ENCODE measurements around the gene HOXB7.

HOXB7 gene

GRCh38 chr17:48612854-48613691, 2.3 kb upstream of the HOXB7 start:
- Mint-ChIP-seq H3K36me3 (peaks cover 2 to 7% of the 10 kb centered on the region in 2 donors), H3K27ac (peak overlapping the region; percentile 81), H3K4me3 (peak overlapping the region; percentile 84 to 93), H3K9me3 (no peaks in the 10 kb centered on the region), H3K27me3 (peaks cover 73 to 96% of the 10 kb centered on the region in 2 donors), H3K4me1 (peaks cover 30 to 61% of the 10 kb centered on the region in 2 donors)
- ATAC-seq (replicated peaks) (peak; percentile 43 to 59), DNase-seq (peak; percentile 25)

GRCh38 chr17:48612456-48612853, 1.6 kb upstream of the HOXB7 start:
- ATAC-seq (replicated peaks) (peak in 1 of 2 donors; percentile 3), DNase-seq (no peak)
- no peaks in the 10 kb centered on the region for H3K9me3 Mint-ChIP-seq
- H3K4me3 Mint-ChIP-seq, result peak overlapping the region; percentile 84 to 93
- H3K4me1 Mint-ChIP-seq, result peaks cover 30 to 57% of the 10 kb centered on the region in 2 donors
- peaks cover 2 to 7% of the 10 kb centered on the region in 2 donors for H3K36me3 Mint-ChIP-seq
- peak overlapping the region; percentile 65 for H3K27ac Mint-ChIP-seq
- H3K27me3 Mint-ChIP-seq, result peaks cover 73 to 96% of the 10 kb centered on the region in 2 donors

DNA sequence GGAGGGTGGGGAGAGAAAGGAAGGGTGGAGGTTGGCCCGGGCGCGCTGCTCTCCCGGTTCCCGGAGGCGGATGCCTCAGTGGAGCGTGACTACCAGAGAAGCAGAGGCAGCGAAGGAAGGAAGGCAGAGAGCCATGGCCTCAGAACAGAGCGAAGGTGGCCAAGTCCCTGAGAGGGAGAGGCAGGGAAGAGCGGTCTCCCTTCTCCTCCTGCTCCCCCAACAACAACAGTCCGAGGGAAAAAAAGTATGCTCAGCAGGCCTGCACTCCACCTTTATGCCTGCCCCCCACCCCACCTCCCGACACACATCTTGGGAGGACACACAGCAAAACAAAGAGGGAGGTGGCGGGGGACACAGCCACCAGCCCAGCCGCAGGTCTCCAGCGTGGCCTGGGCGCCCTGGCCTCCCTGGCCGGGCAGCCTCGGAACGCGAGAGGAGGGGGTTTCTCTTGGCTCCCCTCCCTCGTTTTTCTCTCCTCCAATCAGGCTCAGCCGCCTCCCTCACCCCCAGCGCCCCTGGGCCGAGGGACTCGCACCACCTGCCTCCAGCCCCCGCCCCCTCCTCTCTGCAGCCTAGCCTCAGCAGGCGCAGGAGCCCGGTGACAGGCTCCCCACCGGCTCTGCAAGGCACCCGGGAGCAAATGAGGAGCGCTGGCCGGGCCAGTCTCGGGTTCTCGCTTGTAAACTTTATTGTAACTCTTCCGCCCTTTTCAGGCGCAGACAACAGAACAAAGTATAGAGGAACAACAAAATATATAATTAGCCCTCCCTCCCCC, 1.1 kb upstream of the HOXB7 start:
- DNase-seq (no peak), ATAC-seq (replicated peaks) (no peak)
- peaks cover 2 to 7% of the 10 kb centered on the region in 2 donors for H3K36me3 Mint-ChIP-seq
- peak overlapping the region; percentile 93 to 97 for H3K4me3 Mint-ChIP-seq
- no peaks in the 10 kb centered on the region for H3K9me3 Mint-ChIP-seq
- peak overlapping the region; percentile 9 for H3K27ac Mint-ChIP-seq
- H3K27me3 Mint-ChIP-seq, result peaks cover 70 to 94% of the 10 kb centered on the region in 2 donors
- H3K4me1 Mint-ChIP-seq, result peaks cover 30 to 51% of the 10 kb centered on the region in 2 donors

DNA sequence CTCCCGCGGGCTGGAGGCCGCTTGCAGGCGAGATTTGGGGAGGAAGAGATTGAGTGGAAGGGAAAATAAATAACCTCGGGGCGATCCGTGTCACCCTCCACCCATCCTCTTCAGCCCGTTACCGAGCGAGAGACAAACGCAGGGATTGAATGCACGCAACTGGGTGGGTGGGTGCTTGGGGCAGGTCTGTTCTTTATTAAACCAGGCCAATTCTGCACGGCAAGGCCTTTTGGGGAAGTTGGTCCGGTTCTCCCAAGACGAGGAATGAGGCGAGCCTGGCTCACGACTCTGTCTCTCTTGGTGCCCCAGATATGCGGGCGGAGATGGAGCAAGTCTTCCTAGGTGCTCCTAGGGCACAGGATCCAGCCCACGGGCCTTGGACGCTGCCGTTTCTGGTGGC, 396 bp upstream of the HOXB7 start:
- Mint-ChIP-seq H3K27ac (peak overlapping the region; percentile 90), H3K4me1 (peaks cover 30 to 49% of the 10 kb centered on the region in 2 donors), H3K36me3 (peaks cover 2 to 7% of the 10 kb centered on the region in 2 donors), H3K4me3 (peak overlapping the region; percentile 93 to 97), H3K27me3 (peaks cover 71 to 94% of the 10 kb centered on the region in 2 donors), H3K9me3 (no peaks in the 10 kb centered on the region)
- DNase-seq (no peak), ATAC-seq (replicated peaks) (peak; percentile 12 to 34)

DNA sequence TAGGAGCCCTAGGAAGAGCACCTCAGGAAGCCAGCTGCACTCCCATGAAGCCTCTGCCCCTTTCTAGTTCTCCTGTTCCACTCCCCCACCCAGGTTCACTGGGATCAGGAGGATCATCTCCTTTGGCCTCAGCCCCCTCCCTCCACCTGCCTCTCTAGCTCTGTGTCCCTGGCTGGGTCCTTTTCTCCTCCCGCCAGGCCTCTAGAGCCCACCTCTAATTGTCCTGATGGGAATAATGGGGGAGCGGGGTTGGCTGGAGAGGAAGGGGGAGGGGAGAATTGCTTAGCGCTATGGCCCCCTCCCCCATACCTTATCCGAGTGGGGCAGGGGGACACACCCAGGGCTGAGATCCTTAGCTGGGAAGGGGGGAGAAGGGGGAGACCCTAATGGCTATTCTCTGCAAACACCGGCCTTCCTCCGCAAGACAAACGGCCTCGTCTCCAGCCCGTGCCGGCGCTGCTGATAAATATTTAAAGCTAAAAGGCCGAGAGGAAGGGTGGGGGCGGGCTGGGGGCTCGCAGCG, 997 bp downstream of the HOXB7 start:
- Mint-ChIP-seq H3K27ac (no peak overlapping the region), H3K27me3 (peaks cover 68 to 94% of the 10 kb centered on the region in 2 donors), H3K36me3 (peaks cover 2 to 3% of the 10 kb centered on the region in 2 donors), H3K4me1 (peaks cover 27 to 44% of the 10 kb centered on the region in 2 donors), H3K9me3 (no peaks in the 10 kb centered on the region), H3K4me3 (peak overlapping the region; percentile 93 to 97)
- DNase-seq (no peak), ATAC-seq (replicated peaks) (no peak)

DNA sequence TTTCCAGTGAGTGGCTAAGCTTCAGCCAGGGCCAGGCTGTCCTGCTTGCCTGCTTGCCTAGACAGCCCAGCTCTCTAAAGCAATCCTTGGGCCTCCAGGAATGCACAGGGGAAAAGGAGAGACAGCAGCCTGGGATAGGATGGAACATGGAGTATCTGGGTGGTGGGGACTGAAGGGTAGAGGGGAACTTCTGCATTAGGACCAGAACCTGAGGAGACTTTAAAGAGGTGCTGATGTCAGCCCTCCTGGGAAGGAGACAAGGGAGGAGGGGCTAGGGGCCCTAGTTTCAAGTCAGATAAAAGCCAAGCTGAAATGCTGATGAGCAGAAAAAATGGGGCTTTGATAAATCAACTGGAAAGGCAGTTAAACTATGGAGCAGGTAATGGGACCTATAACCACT, 1.8 kb downstream of the HOXB7 start:
- ATAC-seq (replicated peaks) (no peak), DNase-seq (no peak)
- Mint-ChIP-seq H3K27ac (no peak overlapping the region), H3K9me3 (no peaks in the 10 kb centered on the region), H3K4me1 (peaks cover 25 to 37% of the 10 kb centered on the region in 2 donors), H3K27me3 (peaks cover 68 to 94% of the 10 kb centered on the region in 2 donors), H3K36me3 (peaks cover 0 to 2% of the 10 kb centered on the region in 2 donors), H3K4me3 (no peak overlapping the region)

- DNase-seq, result no peak
- Mint-ChIP-seq H3K4me1 (peaks cover 21 to 31% of the 10 kb centered on the region in 2 donors), H3K36me3 (peaks cover 0 to 2% of the 10 kb centered on the region in 2 donors), H3K27ac (no peak overlapping the region), H3K27me3 (peaks cover 68 to 94% of the 10 kb centered on the region in 2 donors), H3K4me3 (no peak overlapping the region), H3K9me3 (no peaks in the 10 kb centered on the region)
- ATAC-seq (replicated peaks), result no peak
Measured at GRCh38 chr17:48608494-48608834, 2.4 kb downstream of the HOXB7 start.

- DNase-seq, result no peak
- Mint-ChIP-seq H3K9me3 (no peaks in the 10 kb centered on the region), H3K27me3 (peaks cover 64 to 95% of the 10 kb centered on the region in 2 donors), H3K36me3 (peaks cover 0 to 2% of the 10 kb centered on the region in 2 donors), H3K27ac (no peak overlapping the region), H3K4me3 (no peak overlapping the region), H3K4me1 (peaks cover 15 to 26% of the 10 kb centered on the region in 2 donors)
- ATAC-seq (replicated peaks), result no peak
Measured at GRCh38 chr17:48606892-48607614, 3.8 kb downstream of the HOXB7 start.

DNA sequence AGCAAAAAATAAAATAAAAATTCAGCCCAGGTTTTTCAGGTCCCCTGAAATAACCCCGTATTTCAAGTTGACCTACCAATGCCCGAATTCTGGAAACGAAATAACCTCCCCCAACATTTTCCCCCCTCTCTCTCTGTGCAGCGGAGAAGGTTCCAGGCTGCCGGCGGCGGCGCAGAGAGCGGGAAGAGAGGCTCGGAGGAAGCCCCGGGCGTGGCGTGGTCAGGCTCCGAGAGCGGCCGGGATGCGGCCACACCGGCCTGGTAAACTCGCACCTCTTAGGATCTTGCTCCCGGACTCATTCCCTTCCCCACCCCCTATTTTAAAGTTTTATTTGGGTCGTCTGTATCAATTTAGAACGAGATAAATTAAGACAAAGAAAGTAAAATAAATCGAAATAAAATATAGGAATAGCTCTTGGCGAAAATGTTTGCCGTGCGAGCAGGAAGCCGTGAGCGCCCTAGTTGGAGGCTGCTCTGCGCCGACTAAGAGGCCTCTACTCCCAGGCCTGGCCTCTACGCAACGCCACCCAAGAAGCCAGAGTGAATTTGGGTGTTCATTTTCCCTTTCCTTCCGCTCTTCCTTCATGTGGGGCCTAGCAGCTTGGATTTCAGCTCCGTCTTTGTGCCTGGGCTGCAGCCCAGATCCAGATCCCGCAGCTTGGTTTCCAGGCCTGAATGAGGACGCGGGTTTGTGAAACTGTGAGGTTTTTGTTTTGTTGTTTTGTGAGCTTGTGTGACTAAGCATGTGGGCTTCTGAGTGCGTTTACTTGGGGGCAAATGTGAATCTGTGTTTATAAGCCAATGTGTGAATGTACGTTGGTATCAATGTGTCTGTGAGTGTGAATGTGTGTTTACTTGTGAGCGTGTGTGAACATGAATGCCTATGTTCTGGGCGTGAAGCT, 4.6 kb downstream of the HOXB7 start:
- H3K36me3 Mint-ChIP-seq, result peaks cover 0 to 2% of the 10 kb centered on the region in 2 donors
- DNase-seq, result no peak
- H3K4me1 Mint-ChIP-seq, result peaks cover 10 to 18% of the 10 kb centered on the region in 2 donors
- H3K27me3 Mint-ChIP-seq, result peaks cover 64 to 95% of the 10 kb centered on the region in 2 donors
- H3K9me3 Mint-ChIP-seq, result no peaks in the 10 kb centered on the region
- no peak overlapping the region for H3K4me3 Mint-ChIP-seq
- ATAC-seq (replicated peaks), result no peak
- H3K27ac Mint-ChIP-seq, result no peak overlapping the region

DNA sequence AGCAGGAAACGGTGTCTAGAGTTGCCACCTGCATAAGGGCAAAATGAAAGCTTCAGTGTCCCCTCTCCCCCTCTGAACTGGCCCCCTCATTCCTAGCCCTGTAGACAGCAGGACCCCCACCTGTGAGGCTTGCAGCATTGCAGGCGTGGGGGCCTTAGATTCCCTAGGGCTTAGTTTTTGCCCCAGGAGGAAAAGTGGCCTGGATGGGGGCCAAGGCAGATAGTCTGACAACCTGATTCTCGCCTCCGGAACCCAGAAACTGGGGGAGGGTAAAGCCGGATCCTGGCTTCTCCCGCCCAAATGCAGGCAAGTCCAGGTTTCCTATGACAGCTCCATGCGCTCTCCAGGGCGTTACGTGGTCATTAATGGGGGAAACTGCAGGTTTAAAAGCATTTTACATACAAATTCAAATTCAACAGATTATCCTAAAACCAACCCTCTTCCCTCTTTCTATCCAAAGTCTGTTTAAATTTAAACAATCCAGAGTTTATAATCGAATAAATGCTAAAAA, 5.4 kb downstream of the HOXB7 start:
- H3K9me3 Mint-ChIP-seq, result no peaks in the 10 kb centered on the region
- no peak overlapping the region for H3K27ac Mint-ChIP-seq
- H3K27me3 Mint-ChIP-seq, result peaks cover 67 to 95% of the 10 kb centered on the region in 2 donors
- DNase-seq, result no peak
- H3K36me3 Mint-ChIP-seq, result no peaks in the 10 kb centered on the region
- no peak overlapping the region for H3K4me3 Mint-ChIP-seq
- no peak for ATAC-seq (replicated peaks)
- peaks cover 7 to 10% of the 10 kb centered on the region in 2 donors for H3K4me1 Mint-ChIP-seq

GRCh38 chr17:48604770-48605329, 6.0 kb downstream of the HOXB7 start, which contains the start of gene HOXB6:
Gene HOXB6, minus strand, starts transcription at chr17:48604986. Its CDS starts 6,836 bp downstream, at chr17:48598150.
- no peak within 1 kb of the TSS for H3K27ac Mint-ChIP-seq
- no peaks in the 10 kb centered on the region for H3K36me3 Mint-ChIP-seq
- no peak for DNase-seq
- no peak within 1 kb of the TSS for H3K4me3 Mint-ChIP-seq
- peaks cover 7 to 9% of the 10 kb centered on the region in 2 donors for H3K4me1 Mint-ChIP-seq
- H3K9me3 Mint-ChIP-seq, result no peaks in the 10 kb centered on the region
- no peak for ATAC-seq (replicated peaks)
- H3K27me3 Mint-ChIP-seq, result peaks cover 73 to 95% of the 10 kb centered on the region in 2 donors

GRCh38 chr17:48603959-48604769, 6.7 kb downstream of the HOXB7 start:
- DNase-seq (no peak), ATAC-seq (replicated peaks) (no peak)
- Mint-ChIP-seq H3K9me3 (no peaks in the 10 kb centered on the region), H3K4me1 (peaks cover 7 to 9% of the 10 kb centered on the region in 2 donors), H3K4me3 (no peak overlapping the region), H3K27ac (no peak overlapping the region), H3K36me3 (no peaks in the 10 kb centered on the region), H3K27me3 (peaks cover 79 to 95% of the 10 kb centered on the region in 2 donors)

Data from stimulated activated naive B cell treated with anti-CD40 and anti-IgM and Interleukin-4, amounts not matched to agents 10 μg/mL and 1 μg/mL and 100 μg/mL, for 72 hours (primary cell).